Pancreas (tissue), 10 donors: Measurements from ENCODE around the gene REC8. TPM values are rescaled to one million over a fixed set of nuclear protein-coding genes. Genes with fewer than 3 reads are reported as not detected.

Source experiments
- ATAC-seq, 4 donors: fragments of 200-7000 bp; cut with Tn5 transposase; one replicate each; pipeline versions ENCODE4 v1.8.0 to v1.9.1; 2020; ENCODE audit warnings: mild to moderate bottlenecking in 4 of 4, moderate library complexity in 4 of 4
- DNase-seq, 6 donors: peaks; one replicate each; pipeline ENCODE4 v3.0.0-alpha.2; 2020
- FAIRE-seq: peaks from 2 replicates; lab custom pipeline; 2012; peaks lifted over from hg19 to GRCh38; lab: Jason Lieb, UNC
- H3K27ac ChIP-seq, 4 donors: fragments of 200-600 bp; sonication (generic); 1 replicate in 3 of 4; 2 replicates in 1 of 4; pipeline versions ENCODE4 v1.5.0 to v1.8.0; 2020
- H3K27me3 ChIP-seq, 4 donors: fragments of 200-600 bp; one replicate each; pipeline ENCODE4 v1.8.0; 2021
- H3K36me3 ChIP-seq, 3 donors: fragments of 200-600 bp; sonication (generic) in 1 of 3; one replicate each; pipeline versions ENCODE4 v1.5.0 to v1.8.0; 2020 to 2021
- H3K4me1 ChIP-seq, 3 donors: fragments of 200-600 bp; one replicate each; pipeline ENCODE4 v1.8.0; 2021
- H3K4me3 ChIP-seq, 4 donors: fragments of 200-600 bp; sonication (generic) in 2 of 4; one replicate each; pipeline versions ENCODE4 v1.5.0 to v1.8.0; 2020 to 2021
- H3K9me3 ChIP-seq, 4 donors: fragments of 200-600 bp; one replicate each; pipeline ENCODE4 v1.8.0; 2021
- WGBS, 2 donors: extraction: QIAGEN DNeasy Blood & Tissue Kit; methylation state at CpG; one replicate each; pipeline ENCODE4 v1.1.7; 2013; 5-methylcytosine and 5-hydroxymethylcytosine counted together
- intact Hi-C, 3 donors: fragments of 100-400 bp; cut with DNase I; formaldehyde crosslinking; loops; one replicate each; pipeline versions ENCODE4 v1.11.1 to v1.14.2; 2022
- polyA plus RNA-seq, 2 donors: library from polyadenylated mRNA; stranded (reverse); fragments of 200-250 nt; gene quantifications; one replicate each; pipeline ENCODE4 v1.2.3, GENCODE V29; 2013
- total RNA-seq, 6 donors: library from RNA; stranded (reverse); fragmentation: NEBNext Ultra II Directional in 4 of 6; extraction: Animal tissue kit (Norgen Biotek cat#: 25700) in 4 of 6; gene quantifications; one replicate each; pipeline versions ENCODE4 v1.2.1 to v1.2.4, GENCODE V29; 2021 to 2023
- TF ChIP-seq, protein P1 (sequence below), 4 donors: fragments of 200-600 bp; sonication (generic) in 3 of 4; IDR thresholded peaks; one replicate each; pipeline versions ENCODE4 v1.5.0 to v1.8.0; 2021; ENCODE audit warnings: antibody characterized with exemption in 4 of 4
- donor health status: healthy with polysubstance abuse.
- donor health status: DM: no; HTN: no; CAD: no; lungs with moderate emphysema.
- donor health status: DM: no; HTN: no; CAD: no.
- donor health status: control.
- donor health status: control.
- donor health status: Bipolar disorder and iron deficiency.
- donor health status: DM: yes; HTN: yes; CAD: no.
- donor health status: DM: no; HTN: no; CAD: no.
- donor health status: DM: no; HTN: no; CAD: no.
- donor health status: DM: yes; HTN: yes; CAD: no.

The REC8 gene
- total and polyA plus RNA-seq, 8 donors: 3.5 to 41.1 (median 5.1) TPM

- DNase-seq (peak in 1 of 6 donors; percentile 32), ATAC-seq (no peak), FAIRE-seq (no peak)
- WGBS, 2 donors: 84 to 91% methylated on average over 8 of the region's 8 CpGs
- Histone ChIP-seq H3K9me3 (no peaks in the 10 kb centered on the region), H3K27me3 (no peaks in the 10 kb centered on the region), H3K27ac (no peak overlapping the region), H3K4me1 (peaks cover 7 to 24% (median 23%) of the 10 kb centered on the region in 3 donors), H3K4me3 (no peak overlapping the region), H3K36me3 (peaks cover 0 to 20% (median 7%) of the 10 kb centered on the region in 3 donors)
- TF ChIP-seq, protein P1, sequence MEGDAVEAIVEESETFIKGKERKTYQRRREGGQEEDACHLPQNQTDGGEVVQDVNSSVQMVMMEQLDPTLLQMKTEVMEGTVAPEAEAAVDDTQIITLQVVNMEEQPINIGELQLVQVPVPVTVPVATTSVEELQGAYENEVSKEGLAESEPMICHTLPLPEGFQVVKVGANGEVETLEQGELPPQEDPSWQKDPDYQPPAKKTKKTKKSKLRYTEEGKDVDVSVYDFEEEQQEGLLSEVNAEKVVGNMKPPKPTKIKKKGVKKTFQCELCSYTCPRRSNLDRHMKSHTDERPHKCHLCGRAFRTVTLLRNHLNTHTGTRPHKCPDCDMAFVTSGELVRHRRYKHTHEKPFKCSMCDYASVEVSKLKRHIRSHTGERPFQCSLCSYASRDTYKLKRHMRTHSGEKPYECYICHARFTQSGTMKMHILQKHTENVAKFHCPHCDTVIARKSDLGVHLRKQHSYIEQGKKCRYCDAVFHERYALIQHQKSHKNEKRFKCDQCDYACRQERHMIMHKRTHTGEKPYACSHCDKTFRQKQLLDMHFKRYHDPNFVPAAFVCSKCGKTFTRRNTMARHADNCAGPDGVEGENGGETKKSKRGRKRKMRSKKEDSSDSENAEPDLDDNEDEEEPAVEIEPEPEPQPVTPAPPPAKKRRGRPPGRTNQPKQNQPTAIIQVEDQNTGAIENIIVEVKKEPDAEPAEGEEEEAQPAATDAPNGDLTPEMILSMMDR (IDR thresholded peaks at IDR 0.05): no peak
- intact Hi-C loops: no loop called here
Observed at GRCh38 chr14:24137529-24138395, 34.1 kb upstream of the REC8 start.

DNA sequence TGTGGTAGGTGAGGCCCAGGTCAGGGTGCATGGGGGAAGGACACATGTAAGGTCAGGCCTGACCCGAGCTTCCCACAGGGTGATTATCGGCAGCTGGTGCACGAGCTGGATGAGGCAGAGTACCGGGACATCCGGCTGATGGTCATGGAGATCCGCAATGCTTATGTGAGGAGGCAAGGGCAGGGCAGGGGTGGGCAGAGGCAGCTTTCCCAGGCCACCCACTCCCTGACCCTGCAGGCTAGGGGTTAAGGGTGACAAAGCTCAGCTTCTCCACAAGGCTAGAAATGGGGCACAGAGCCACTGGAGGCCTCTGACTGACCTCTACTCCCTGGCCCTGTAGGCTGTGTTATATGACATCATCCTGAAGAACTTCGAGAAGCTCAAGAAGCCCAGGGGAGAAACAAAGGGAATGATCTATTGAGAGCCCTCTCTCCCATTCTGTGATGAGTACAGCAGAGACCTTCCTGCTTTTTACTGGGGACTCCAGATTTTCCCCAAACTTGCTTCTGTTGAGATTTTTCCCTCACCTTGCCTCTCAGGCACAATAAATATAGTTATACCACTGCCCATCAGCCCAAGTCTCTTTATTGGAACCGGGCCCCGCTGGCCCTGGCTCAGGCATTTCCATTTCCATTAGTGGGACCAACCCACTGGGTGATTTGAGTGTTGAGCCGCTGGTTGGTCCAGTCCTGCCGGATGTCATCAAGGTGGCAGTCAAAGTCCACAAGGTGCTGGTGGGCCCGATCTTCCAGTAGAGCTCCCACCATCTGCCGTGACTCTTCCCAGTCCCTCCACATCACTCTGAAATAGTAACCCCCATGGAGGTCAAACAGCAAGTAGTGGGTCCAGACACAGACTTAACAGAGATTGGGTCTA, 33.2 kb upstream of the REC8 start:
- TF ChIP-seq, protein P1 (IDR thresholded peaks at IDR 0.05): no peak
- peak in 1 of 6 donors; percentile 49 for DNase-seq
- no peak overlapping the region for H3K4me3 ChIP-seq

DNA sequence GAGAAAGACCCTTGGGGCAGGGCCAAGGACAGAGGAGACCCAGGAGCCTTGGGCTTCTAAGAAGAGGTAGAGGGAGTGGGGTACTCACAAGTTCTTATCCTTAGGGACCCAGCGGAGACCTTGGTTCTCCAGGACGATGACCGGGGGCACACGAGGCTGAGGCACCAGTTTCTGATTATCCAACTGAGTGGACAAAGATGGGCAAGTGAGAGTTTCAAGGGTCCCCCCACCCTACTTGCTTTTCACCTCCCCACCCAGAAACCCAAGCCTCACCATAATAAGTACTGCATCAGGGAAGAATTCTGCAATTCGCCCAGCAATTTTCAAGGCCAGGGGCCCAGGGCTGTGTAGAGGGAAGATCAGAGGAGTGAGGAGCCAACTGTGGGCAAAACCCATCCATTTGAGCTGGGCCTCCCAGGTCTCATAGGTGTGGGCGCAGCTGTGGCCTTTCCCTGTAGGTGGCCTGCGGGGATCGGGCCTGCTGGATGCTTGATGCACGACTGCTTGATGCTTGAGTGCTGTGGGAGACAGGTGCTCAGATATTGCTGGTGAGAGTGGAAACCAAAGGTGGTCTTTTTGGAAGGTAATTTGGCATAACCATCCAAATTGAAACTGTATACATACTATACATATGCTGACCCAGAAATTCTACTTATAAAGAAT, 32.5 kb upstream of the REC8 start:
- H3K9me3 ChIP-seq: no peaks in the 10 kb centered on the region
- TF ChIP-seq, protein P1 (IDR thresholded peaks at IDR 0.05): no peak
- 55 to 60% methylated on average over 9 of the region's 9 CpGs for WGBS, 2 donors

More for the DNA sequence above, 33.2 kb upstream of the REC8 start:
- Histone ChIP-seq H3K9me3 (no peaks in the 10 kb centered on the region), H3K4me1 (peaks cover 7 to 24% (median 23%) of the 10 kb centered on the region in 3 donors), H3K36me3 (peaks cover 0 to 20% (median 7%) of the 10 kb centered on the region in 3 donors), H3K27ac (no peak overlapping the region), H3K27me3 (no peaks in the 10 kb centered on the region)
- FAIRE-seq (no peak), ATAC-seq (no peak)
- intact Hi-C loops: no loop called here
- WGBS, 2 donors: 67 to 69% methylated on average over 13 of the region's 13 CpGs

GRCh38 chr14:24141097-24141880, 30.6 kb upstream of the REC8 start, which contains the start of gene EMC9:
TSS of gene EMC9 (minus strand) at chr14:24141591. CDS start at chr14:24141304, 287 bp downstream.
- H3K27ac ChIP-seq: peak within 1 kb of the TSS; percentile 46 to 86 (median 82)
- H3K36me3 ChIP-seq: peaks cover 0 to 20% (median 7%) of the 10 kb centered on the region in 3 donors
- no peaks in the 10 kb centered on the region for H3K9me3 ChIP-seq
- FAIRE-seq: no peak
- H3K4me1 ChIP-seq: peaks cover 15 to 38% (median 25%) of the 10 kb centered on the region in 3 donors
- peak; percentile 90 to 94 (median 91) for ATAC-seq
- peak within 1 kb of the TSS; percentile 63 to 70 (median 64) for H3K4me3 ChIP-seq
- H3K27me3 ChIP-seq: no peaks in the 10 kb centered on the region
- 0% methylated on average over 64 to 65 of the region's 65 CpGs for WGBS, 2 donors
- peak; percentile 98 to 100 (median 100) for DNase-seq
- intact Hi-C loops: no loop called here
- TF ChIP-seq, protein P1 (IDR thresholded peaks at IDR 0.05): peak; percentile 29 to 59 (median 38)

More for the DNA sequence above, 32.5 kb upstream of the REC8 start:
- ATAC-seq (no peak), DNase-seq (peak in 1 of 6 donors; percentile 55), FAIRE-seq (no peak)
- intact Hi-C loops: no loop called here
- Histone ChIP-seq H3K27ac (peak overlapping the region in 1 of 4 donors; percentile 86), H3K4me1 (peaks cover 7 to 24% (median 24%) of the 10 kb centered on the region in 3 donors), H3K36me3 (peaks cover 0 to 20% (median 7%) of the 10 kb centered on the region in 3 donors), H3K27me3 (no peaks in the 10 kb centered on the region), H3K4me3 (peak overlapping the region in 2 of 4 donors; percentile 1 to 63)
